ENCODE measurements around the gene TMOD3. TPM values are rescaled to one million over a fixed set of nuclear protein-coding genes. Genes with fewer than 3 reads are reported as not detected.

TMOD3 gene
- total and polyA plus RNA-seq, 12 donors: 3.9 to 42.5 (median 22.4) TPM

DNA sequence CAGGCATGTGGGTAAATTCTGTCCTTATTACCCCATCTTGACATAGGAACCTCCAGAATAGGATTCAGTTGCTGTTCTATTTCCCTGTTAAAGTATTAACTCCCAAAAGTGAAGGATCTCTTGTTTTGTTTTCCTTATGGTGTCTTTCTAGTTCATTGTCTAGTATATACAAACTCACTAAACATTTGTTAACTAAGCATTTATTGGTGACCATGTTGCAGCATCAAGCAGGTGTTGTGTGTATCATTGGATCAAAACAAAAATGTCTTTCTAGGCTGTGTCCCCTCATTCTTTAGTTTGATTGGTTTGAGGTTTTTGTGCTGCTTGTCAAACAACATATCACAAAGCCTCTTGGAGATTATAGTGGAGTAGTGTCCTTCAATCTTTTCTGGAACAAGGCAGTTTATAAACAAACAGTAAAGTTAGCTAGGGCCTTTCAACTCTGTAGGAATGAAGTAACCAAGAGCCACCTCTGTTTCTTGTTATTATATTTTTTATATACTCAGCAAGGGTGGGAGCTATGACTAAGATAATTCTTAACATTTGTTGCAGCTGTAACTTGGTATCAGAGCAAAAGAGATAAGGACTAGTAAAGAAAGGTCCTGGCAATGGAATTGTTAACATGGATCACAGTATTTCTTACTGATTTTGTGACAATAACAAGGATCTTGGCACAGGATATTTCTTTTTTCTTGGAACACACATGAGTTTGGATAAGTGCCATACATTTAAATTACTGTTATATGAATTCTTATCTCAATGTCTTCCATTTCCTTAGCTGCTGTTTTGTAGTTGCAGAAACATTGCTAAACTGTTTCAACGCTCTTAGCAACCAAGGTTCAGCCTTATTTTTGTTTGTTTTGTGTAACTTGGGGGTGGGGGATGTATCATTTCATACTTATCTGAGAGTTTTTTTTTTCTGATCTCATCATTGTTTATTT lies 49.3 kb downstream of the TMOD3 start:
- peak overlapping the region in 3 of 5 donors; percentile 35 to 60 (median 45) for H3K27ac ChIP-seq
- H3K27me3 ChIP-seq: no peaks in the 10 kb centered on the region
- TF ChIP-seq, protein P1, sequence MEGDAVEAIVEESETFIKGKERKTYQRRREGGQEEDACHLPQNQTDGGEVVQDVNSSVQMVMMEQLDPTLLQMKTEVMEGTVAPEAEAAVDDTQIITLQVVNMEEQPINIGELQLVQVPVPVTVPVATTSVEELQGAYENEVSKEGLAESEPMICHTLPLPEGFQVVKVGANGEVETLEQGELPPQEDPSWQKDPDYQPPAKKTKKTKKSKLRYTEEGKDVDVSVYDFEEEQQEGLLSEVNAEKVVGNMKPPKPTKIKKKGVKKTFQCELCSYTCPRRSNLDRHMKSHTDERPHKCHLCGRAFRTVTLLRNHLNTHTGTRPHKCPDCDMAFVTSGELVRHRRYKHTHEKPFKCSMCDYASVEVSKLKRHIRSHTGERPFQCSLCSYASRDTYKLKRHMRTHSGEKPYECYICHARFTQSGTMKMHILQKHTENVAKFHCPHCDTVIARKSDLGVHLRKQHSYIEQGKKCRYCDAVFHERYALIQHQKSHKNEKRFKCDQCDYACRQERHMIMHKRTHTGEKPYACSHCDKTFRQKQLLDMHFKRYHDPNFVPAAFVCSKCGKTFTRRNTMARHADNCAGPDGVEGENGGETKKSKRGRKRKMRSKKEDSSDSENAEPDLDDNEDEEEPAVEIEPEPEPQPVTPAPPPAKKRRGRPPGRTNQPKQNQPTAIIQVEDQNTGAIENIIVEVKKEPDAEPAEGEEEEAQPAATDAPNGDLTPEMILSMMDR (IDR thresholded peaks at IDR 0.05): no peak
- no peak for TF ChIP-seq POLR2A (IDR thresholded peaks at IDR 0.05)
- no peak for DNase-seq
- no peaks in the 10 kb centered on the region for H3K36me3 ChIP-seq (replicated peaks in 1 of 2)
- H3K9me3 ChIP-seq (replicated peaks in 1 of 3): no peaks in the 10 kb centered on the region
- peaks cover 7 to 32% of the 10 kb centered on the region in 2 donors for H3K4me1 ChIP-seq (replicated peaks in 1 of 2)
- H3K4me3 ChIP-seq: no peak overlapping the region
- intact Hi-C loops (cut with DNase I): no loop called here
- WGBS, 4 donors: 14 to 30% (median 25%) methylated on average over 1 of the region's 1 CpG

DNA sequence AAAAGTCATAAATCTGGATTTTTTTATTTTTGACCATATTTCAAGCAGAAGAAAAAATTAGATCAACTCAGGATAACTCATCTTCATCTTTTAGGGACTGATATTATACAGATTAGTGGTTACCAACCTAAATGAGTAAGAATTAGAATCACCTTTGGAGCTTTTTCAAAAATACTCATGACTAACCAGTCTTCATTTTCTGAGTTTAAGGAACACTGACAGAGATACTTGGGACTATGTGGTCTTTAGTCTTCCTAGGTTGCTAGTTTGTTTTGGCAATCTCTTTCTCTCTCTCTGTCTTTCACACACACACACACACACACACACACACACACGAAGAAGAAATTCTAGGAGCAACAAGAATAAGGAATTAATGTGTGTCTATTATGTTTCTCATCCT lies 50.1 kb downstream of the TMOD3 start:
- Histone ChIP-seq H3K27me3 (no peaks in the 10 kb centered on the region), H3K4me1 (replicated peaks in 1 of 2) (peaks cover 7 to 32% of the 10 kb centered on the region in 2 donors), H3K27ac (peak overlapping the region in 3 of 5 donors; percentile 8 to 60 (median 44)), H3K9me3 (replicated peaks in 1 of 3) (no peaks in the 10 kb centered on the region), H3K36me3 (replicated peaks in 1 of 2) (no peaks in the 10 kb centered on the region), H3K4me3 (no peak overlapping the region)
- DNase-seq: no peak
- TF ChIP-seq, protein P1 (IDR thresholded peaks at IDR 0.05): no peak
- TF ChIP-seq POLR2A (IDR thresholded peaks at IDR 0.05): no peak
- WGBS, 4 donors: 40 to 52% (median 50%) methylated on average over 1 of the region's 1 CpG
- intact Hi-C loops (cut with DNase I): no loop called here

DNA sequence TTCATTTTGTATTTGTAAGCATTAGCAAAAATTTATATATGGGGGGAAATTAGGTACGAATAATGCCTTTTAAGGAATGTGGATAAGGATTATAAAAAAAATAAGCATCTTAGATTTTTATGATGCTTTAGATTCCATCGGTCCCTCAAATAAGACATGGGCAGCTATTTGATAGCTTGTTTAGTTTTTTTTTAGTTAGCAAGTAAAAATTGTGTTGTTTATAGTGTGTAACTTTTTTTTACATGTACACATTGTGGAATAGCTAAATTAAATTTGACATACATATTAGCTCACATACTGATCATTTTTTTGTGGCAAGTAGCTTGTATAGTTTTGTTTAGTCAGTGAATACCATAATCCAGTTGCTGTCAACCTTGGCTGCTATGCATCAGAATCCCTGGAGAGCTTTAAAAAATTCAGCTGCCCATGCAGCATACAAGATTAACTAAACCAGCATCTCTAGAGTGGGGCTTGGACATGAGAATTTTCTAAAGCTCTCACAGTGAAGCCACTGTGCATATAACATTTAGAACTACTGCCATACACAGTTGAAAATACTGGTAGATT lies 53.9 kb downstream of the TMOD3 start:
- Histone ChIP-seq H3K27me3 (no peaks in the 10 kb centered on the region), H3K4me3 (no peak overlapping the region), H3K4me1 (replicated peaks in 1 of 2) (peaks cover 6 to 32% of the 10 kb centered on the region in 2 donors), H3K36me3 (replicated peaks in 1 of 2) (no peaks in the 10 kb centered on the region), H3K9me3 (replicated peaks in 1 of 3) (no peaks in the 10 kb centered on the region), H3K27ac (no peak overlapping the region)
- WGBS, 4 donors: 79 to 88% (median 87%) methylated on average over 2 of the region's 2 CpGs
- intact Hi-C loops (cut with DNase I): no loop called here
- DNase-seq: no peak
- TF ChIP-seq, protein P1 (IDR thresholded peaks at IDR 0.05): no peak
- TF ChIP-seq POLR2A (IDR thresholded peaks at IDR 0.05): no peak

DNA sequence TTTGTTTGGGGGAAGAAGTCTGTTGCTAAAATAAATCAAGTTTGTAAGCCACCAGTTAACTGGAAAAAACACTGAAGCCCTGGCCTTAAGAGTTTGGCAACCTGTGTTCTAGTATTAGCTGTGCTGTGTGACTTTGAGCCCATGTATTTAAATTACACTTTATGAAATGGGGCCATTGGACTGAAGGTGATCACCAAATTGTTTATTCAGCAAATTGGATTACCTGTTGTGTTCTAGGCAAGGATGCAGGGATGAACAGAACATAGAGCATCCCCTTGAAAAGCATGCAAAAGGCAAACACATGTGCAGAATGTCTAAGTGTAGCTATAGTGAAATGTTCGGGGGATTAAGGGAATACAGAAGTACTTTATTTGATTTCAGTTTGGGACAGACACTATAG lies 54.6 kb downstream of the TMOD3 start:
- TF ChIP-seq POLR2A (IDR thresholded peaks at IDR 0.05): no peak
- TF ChIP-seq, protein P1 (IDR thresholded peaks at IDR 0.05): no peak
- intact Hi-C loops (cut with DNase I): no loop called here
- no peaks in the 10 kb centered on the region for H3K36me3 ChIP-seq (replicated peaks in 1 of 2)

More for the DNA sequence above, 54.6 kb downstream of the TMOD3 start:
- 95 to 100% (median 99%) methylated on average over 1 of the region's 1 CpG for WGBS, 4 donors
- Histone ChIP-seq H3K4me1 (replicated peaks in 1 of 2) (peaks cover 0 to 28% of the 10 kb centered on the region in 2 donors), H3K9me3 (replicated peaks in 1 of 3) (no peaks in the 10 kb centered on the region), H3K27ac (no peak overlapping the region), H3K4me3 (no peak overlapping the region), H3K27me3 (no peaks in the 10 kb centered on the region)
- no peak for DNase-seq
